ENCODE measurements around the gene CAPZA1. TPM values are rescaled to one million over a fixed set of nuclear protein-coding genes. Genes with fewer than 3 reads are reported as not detected.

The CAPZA1 gene
- total RNA-seq, 1 experiment from 2014 or later: 97.5 TPM

GRCh38 chr1:112685913-112686312 is 66.3 kb downstream of the CAPZA1 start:
- TF ChIP-seq ZNF138 (CRISPR knock-in tag; conservative IDR thresholded peaks at IDR 0.05): no peak
- TF ChIP-seq USF2 (CRISPR knock-in tag; IDR thresholded peaks at IDR 0.05): no peak
- no peak for TF ChIP-seq JUN (CRISPR knock-in tag; IDR thresholded peaks at IDR 0.05)
- no peak for TF ChIP-seq ZSCAN18 (CRISPR knock-in tag; IDR thresholded peaks at IDR 0.05)
- no peak for TF ChIP-seq CREM (CRISPR knock-in tag; IDR thresholded peaks at IDR 0.05)
- TF ChIP-seq E2F1 (CRISPR knock-in tag; IDR thresholded peaks at IDR 0.05): no peak
- no peak for TF ChIP-seq ZNF425 (CRISPR knock-in tag; conservative IDR thresholded peaks at IDR 0.05)
- TF ChIP-seq JAZF1 (CRISPR knock-in tag; IDR thresholded peaks at IDR 0.05): no peak
- no peaks in the 10 kb centered on the region for H3K9me3 Mint-ChIP-seq
- DNase-seq (ENCODE audit: low spot score) (no peak), ATAC-seq (no peak)
- H3K4me1 Mint-ChIP-seq: peaks cover 14% of the 10 kb centered on the region
- peaks cover 18% of the 10 kb centered on the region for H3K36me3 Mint-ChIP-seq
- CTCF ChIA-PET: interaction anchor here (1.2 kb wide), 1 partner anchor 119 kb away, joined by 3 read pairs; no protein-coding TSS in a partner anchor
- no peak overlapping the region for H3K4me3 Mint-ChIP-seq
- POLR2A ChIA-PET: interaction anchor here (1.0 kb wide), 1 partner anchor 19 kb away, joined by 3 read pairs; no protein-coding TSS in a partner anchor
- H3K27me3 Mint-ChIP-seq (ENCODE audit: low read depth): no peaks in the 10 kb centered on the region
- no peak overlapping the region for H3K27ac Mint-ChIP-seq

- H3K27me3 Mint-ChIP-seq (ENCODE audit: low read depth): no peaks in the 10 kb centered on the region
- no peaks in the 10 kb centered on the region for H3K9me3 Mint-ChIP-seq
- CTCF ChIA-PET: interaction anchor here (1.2 kb wide), 1 partner anchor 118 kb away, joined by 3 read pairs; no protein-coding TSS in a partner anchor
- peaks cover 17% of the 10 kb centered on the region for H3K36me3 Mint-ChIP-seq
- DNase-seq (ENCODE audit: low spot score) (no peak), ATAC-seq (no peak)
- H3K4me1 Mint-ChIP-seq: peaks cover 14% of the 10 kb centered on the region
- peak overlapping the region; percentile 45 for H3K27ac Mint-ChIP-seq
- TF ChIP-seq NR2C2 (CRISPR knock-in tag; IDR thresholded peaks at IDR 0.05) (no peak), HMGXB4 (CRISPR knock-in tag; IDR thresholded peaks at IDR 0.05) (no peak), TEAD1 (CRISPR knock-in tag; IDR thresholded peaks at IDR 0.05) (no peak), ZNF423 (CRISPR knock-in tag; IDR thresholded peaks at IDR 0.05) (no peak), E2F4 (CRISPR knock-in tag; IDR thresholded peaks at IDR 0.05; ENCODE audit: borderline replicate concordance, low read depth) (no peak), ESRRA (CRISPR knock-in tag; IDR thresholded peaks at IDR 0.05; ENCODE audit: borderline replicate concordance) (no peak)
- POLR2A ChIA-PET: interaction anchor here (1.0 kb wide), 1 partner anchor 18 kb away, joined by 3 read pairs; no protein-coding TSS in a partner anchor
- no peak overlapping the region for H3K4me3 Mint-ChIP-seq
Observed at GRCh38 chr1:112686417-112686816, 66.8 kb downstream of the CAPZA1 start.
